K562 (cell line): ENCODE results near the gene UNC119B. TPM values are rescaled to one million over a fixed set of nuclear protein-coding genes. Genes with fewer than 3 reads are reported as not detected.

Source experiments
- ATAC-seq: fragments of 200-7000 bp; cut with Tn5 transposase; 3 replicates; pipeline ENCODE4 v1.9.1; 2020; ENCODE audit warnings: moderate library complexity
- BruUV-seq: library from RNA; stranded (reverse); fragments of 400-500 nt; replicated peaks from 2 replicates; lab custom pipeline; 2021; lab: Mats Ljungman, UMichigan
- CTCF ChIA-PET: fragments of 300-600 bp; formaldehyde crosslinking; extraction: SDS; loops from one replicate; lab custom pipeline; 2021; ENCODE audit warnings: low intra/inter-chr PET ratio; lab: Yijun Ruan, JAX
- POLR2A ChIA-PET: fragments of 300-600, 350-650 bp; sonication (Branson Sonifier 250); formaldehyde crosslinking; extraction: SDS; loops from one replicate; lab custom pipeline; 2021; ENCODE audit warnings: antibody characterized with exemption, inconsistent platforms; lab: Yijun Ruan, JAX
- DNase-seq, 4 experiments: peaks; one replicate each; pipeline versions ENCODE4 v3.0.0 to v3.0.0-alpha.2; 2011 to 2018; ENCODE audit warnings: low spot score in 3 of 4, mixed read lengths in 3 of 4; ENCODE audit errors: extremely low read depth in 1 of 4
- FAIRE-seq: peaks from 2 replicates; lab custom pipeline; 2011; peaks lifted over from hg19 to GRCh38; lab: Jason Lieb, UNC
- H2AFZ ChIP-seq: 2 replicates; pipeline ENCODE4 v1.6.0; 2011; ENCODE audit warnings: low read depth, low read length, control low read depth, inconsistent platforms
- H3K27ac ChIP-seq: fragments of 200-600 bp; 3 replicates; pipeline ENCODE4 v1.8.0; 2011; ENCODE audit warnings: low read depth, mild to moderate bottlenecking, control low read depth, inconsistent platforms, low read length, moderate library complexity, mixed read lengths; ENCODE audit errors: extremely low read depth
- H3K27me3 ChIP-seq, 2 experiments: fragments of 300-600 bp in 1 of 2; 2 replicates in 1 of 2; 3 replicates in 1 of 2; pipeline versions ENCODE4 v1.6.0 to v1.8.0; 2011; ENCODE audit warnings: inconsistent platforms in 2 of 2, low read length in 2 of 2, mild to moderate bottlenecking in 1 of 2, mixed read lengths in 1 of 2, moderate library complexity in 1 of 2; ENCODE audit not compliant: control insufficient read depth in 2 of 2, insufficient read depth in 2 of 2
- H3K36me3 ChIP-seq: fragments of 300-600 bp; 3 replicates; pipeline ENCODE4 v1.8.0; 2011; ENCODE audit warnings: mild to moderate bottlenecking, low read length, inconsistent platforms; ENCODE audit not compliant: control insufficient read depth, insufficient read depth
- H3K4me1 ChIP-seq, 2 experiments: fragments of 200-600 bp in 1 of 2; replicated peaks in 1 of 2; 2 replicates in 1 of 2; 3 replicates in 1 of 2; pipeline versions ENCODE4 v1.5.1 to v1.8.0; 2011; ENCODE audit warnings: inconsistent platforms in 2 of 2, low read length in 2 of 2, mild to moderate bottlenecking in 1 of 2, mixed read lengths in 1 of 2, moderate library complexity in 1 of 2; ENCODE audit not compliant: control insufficient read depth in 2 of 2, insufficient read depth in 2 of 2
- H3K4me2 ChIP-seq: 2 replicates; pipeline ENCODE4 v1.6.1; 2011; ENCODE audit warnings: low read length, control low read depth, inconsistent platforms, mixed read lengths; ENCODE audit not compliant: insufficient read depth
- H3K4me3 ChIP-seq: fragments of 200-600 bp; sonication (generic), shearing (Covaris generic); 2 replicates; pipeline ENCODE4 v1.5.1; 2016; ENCODE audit warnings: control low read depth, inconsistent platforms
- H3K79me2 ChIP-seq: fragments of 200-600 bp; 3 replicates; pipeline ENCODE4 v1.8.0; 2011; ENCODE audit warnings: low read length, inconsistent platforms; ENCODE audit not compliant: control insufficient read depth, insufficient read depth
- H3K9ac ChIP-seq, 2 experiments: 2 replicates each; pipeline versions ENCODE4 v1.6.0 to v1.6.1; 2011; ENCODE audit warnings: low read depth in 2 of 2, low read length in 2 of 2, control low read depth in 1 of 2, inconsistent platforms in 1 of 2, mild to moderate bottlenecking in 1 of 2, mixed read lengths in 1 of 2; ENCODE audit not compliant: insufficient read depth in 1 of 2
- H3K9me1 ChIP-seq: one replicate; pipeline ENCODE4 v1.6.0; 2011; ENCODE audit warnings: inconsistent platforms, mild to moderate bottlenecking, low read length, moderate library complexity; ENCODE audit not compliant: control insufficient read depth, insufficient read depth
- H3K9me3 ChIP-seq: replicated peaks from 2 replicates; pipeline ENCODE4 v1.5.1; 2011; ENCODE audit warnings: low read depth, low read length, inconsistent platforms; ENCODE audit not compliant: control insufficient read depth, insufficient read depth
- H4K20me1 ChIP-seq: replicated peaks from 2 replicates; pipeline ENCODE4 v1.6.1; 2011; ENCODE audit warnings: low read length, inconsistent platforms, mixed read lengths; ENCODE audit not compliant: control insufficient read depth, insufficient read depth
- BRD9 ChIP-seq: fragments of 450-650 bp; IDR thresholded peaks from 2 replicates; pipeline ENCODE4 v1.6.1; 2018; ENCODE audit warnings: low read depth; ENCODE audit not compliant: partially characterized antibody
- CHD2 ChIP-seq: IDR thresholded peaks from 2 replicates; pipeline ENCODE4 v1.6.1; 2011; ENCODE audit warnings: low read depth, low read length
- PKNOX1 ChIP-seq: fragments of 450-650 bp; IDR thresholded peaks from 2 replicates; pipeline ENCODE4 v1.6.1; 2016
- POLR2B ChIP-seq: fragments of 450-650 bp; IDR thresholded peaks from 2 replicates; pipeline ENCODE4 v1.6.1; 2018; ENCODE audit warnings: low read depth; ENCODE audit not compliant: partially characterized antibody
- TOE1 ChIP-seq, 2 experiments: fragments of 450-650 bp in 1 of 2; sonication (generic) in 1 of 2; formaldehyde crosslinking in 1 of 2; IDR thresholded peaks; 2 replicates each; pipeline versions ENCODE4 v1.7.1 to v1.8.0; 2016 to 2022; ENCODE audit warnings: borderline replicate concordance in 2 of 2, mild to moderate bottlenecking in 2 of 2, antibody characterized with exemption in 1 of 2, inconsistent platforms in 1 of 2, low read depth in 1 of 2, missing genetic modification reagents in 1 of 2, moderate library complexity in 1 of 2
- ZNF518B ChIP-seq: fragments of 250-450 bp; sonication (Bioruptor Pico); IDR thresholded peaks from 2 replicates; pipeline ENCODE4 v1.5.0; 2021; ENCODE audit warnings: mild to moderate bottlenecking, moderate library complexity
- ZNF668 ChIP-seq: fragments of 250-450 bp; sonication (Bioruptor Pico); IDR thresholded peaks from 2 replicates; pipeline ENCODE4 v1.8.0; 2022; ENCODE audit warnings: mild to moderate bottlenecking, inconsistent platforms
- WGBS: fragments of 100-300 bp; shearing (Covaris generic); methylation state at CpG from one replicate; pipeline ENCODE4 v1.1.6; 2016; ENCODE audit warnings: low coverage, mixed read lengths; ENCODE audit not compliant: insufficient coverage; ENCODE audit errors: missing lambda C conversion rate; 5-methylcytosine and 5-hydroxymethylcytosine counted together
- in situ Hi-C: fragments of 300-500 bp; cut with MboI; formaldehyde crosslinking; loops from 4 replicates; pipeline ENCODE4 v1.15.0; 2018; ENCODE audit warnings: inconsistent platforms, mixed read lengths
- intact Hi-C: fragments of 100-400 bp; cut with micrococcal nuclease; formaldehyde crosslinking; loops from 2 replicates; pipeline ENCODE4 v1.14.2; 2022
- polyA plus RNA-seq, 8 experiments: library from polyadenylated mRNA; depleted of rRNA in 4 of 8; stranded (reverse) in 5 of 8; unstranded in 3 of 8; fragments of >200 nt; fragmentation: Nextera tagmentation in 2 of 8; fragmentation: Illumina TruSeq in 1 of 8; extraction: Ambion mirVana in 2 of 8; extraction: Trizol in 1 of 8; gene quantifications; 2 replicates each; pipeline versions ENCODE4 v1.2.1 to v1.2.3, GENCODE V29; 2011 to 2014; ENCODE audit warnings: inconsistent platforms in 1 of 8, missing spikeins in 1 of 8
- total RNA-seq, 7 experiments: library from RNA; depleted of rRNA in 6 of 7; stranded (reverse); fragments of >200 nt in 6 of 7; fragmentation: Illumina TruSeq in 2 of 7; extraction: Trizol in 2 of 7; gene quantifications; 2 replicates each; pipeline versions ENCODE4 v1.2.1 to v1.2.3, GENCODE V29; 2011 to 2021; ENCODE audit warnings: low replicate concordance in 1 of 7
- TF ChIP-seq, protein P1 (sequence below): fragments of 150-350 bp; conservative IDR thresholded peaks from 2 replicates; pipeline ENCODE4 v1.6.1; 2014; ENCODE audit warnings: low read length
- TF ChIP-seq, protein P2 (sequence below): fragments of 450-650 bp; formaldehyde crosslinking; IDR thresholded peaks from 2 replicates; pipeline ENCODE4 v1.4.0; 2020; ENCODE audit warnings: mild to moderate bottlenecking, mixed read lengths

Gene UNC119B
- total and polyA plus RNA-seq, 9 of the 15 experiments (the other 6 are each of a cell fraction or from before 2014, with no cell fraction given), result 4.0 to 34.5 (median 15.1) TPM

GRCh38 chr12:120748242-120748641 lies 38.0 kb downstream of the UNC119B start (continued):
- TF ChIP-seq PKNOX1, result no peak
- no peak for TF ChIP-seq TOE1 (IDR thresholded peaks at IDR 0.05; ENCODE audit: borderline replicate concordance)
- TF ChIP-seq TOE1 (CRISPR knock-in tag; IDR thresholded peaks at IDR 0.05; ENCODE audit: borderline replicate concordance, low read depth), result no peak
- TF ChIP-seq ZNF518B (CRISPR knock-in tag), result no peak
- TF ChIP-seq BRD9, result no peak
- no peak for TF ChIP-seq POLR2B

- FAIRE-seq (no peak), DNase-seq (no peak), ATAC-seq (no peak)
- Histone ChIP-seq H3K9me1 (no peaks in the 10 kb centered on the region), H3K4me3 (no peak overlapping the region), H2AFZ (no peak overlapping the region), H3K4me1 (peaks cover 3 to 5% of the 10 kb centered on the region in 2 experiments; a peak in 2 of 5 replicates), H3K36me3 (no peaks in the 10 kb centered on the region), H3K9ac (no peak overlapping the region), H3K79me2 (no peaks in the 10 kb centered on the region), H3K9me3 (no peaks in the 10 kb centered on the region), H4K20me1 (no peaks in the 10 kb centered on the region), H3K27me3 (no peaks in the 10 kb centered on the region), H3K27ac (no peak overlapping the region), H3K4me2 (no peak overlapping the region)
- POLR2A ChIA-PET, result no interaction called here
- intact Hi-C loops, result no loop called here
- no TSS peak for BruUV-seq
- CTCF ChIA-PET, result interaction anchor here (0.7 kb wide), 1 partner anchor 820 kb away, joined by 4 read pairs; no protein-coding TSS in a partner anchor
- in situ Hi-C loops, result no loop called here
- 38% methylated on average over 5 of the region's 5 CpGs for WGBS
- TF ChIP-seq CHD2 (no peak), ZNF668 (CRISPR knock-in tag) (no peak)
- TF ChIP-seq, protein P1, sequence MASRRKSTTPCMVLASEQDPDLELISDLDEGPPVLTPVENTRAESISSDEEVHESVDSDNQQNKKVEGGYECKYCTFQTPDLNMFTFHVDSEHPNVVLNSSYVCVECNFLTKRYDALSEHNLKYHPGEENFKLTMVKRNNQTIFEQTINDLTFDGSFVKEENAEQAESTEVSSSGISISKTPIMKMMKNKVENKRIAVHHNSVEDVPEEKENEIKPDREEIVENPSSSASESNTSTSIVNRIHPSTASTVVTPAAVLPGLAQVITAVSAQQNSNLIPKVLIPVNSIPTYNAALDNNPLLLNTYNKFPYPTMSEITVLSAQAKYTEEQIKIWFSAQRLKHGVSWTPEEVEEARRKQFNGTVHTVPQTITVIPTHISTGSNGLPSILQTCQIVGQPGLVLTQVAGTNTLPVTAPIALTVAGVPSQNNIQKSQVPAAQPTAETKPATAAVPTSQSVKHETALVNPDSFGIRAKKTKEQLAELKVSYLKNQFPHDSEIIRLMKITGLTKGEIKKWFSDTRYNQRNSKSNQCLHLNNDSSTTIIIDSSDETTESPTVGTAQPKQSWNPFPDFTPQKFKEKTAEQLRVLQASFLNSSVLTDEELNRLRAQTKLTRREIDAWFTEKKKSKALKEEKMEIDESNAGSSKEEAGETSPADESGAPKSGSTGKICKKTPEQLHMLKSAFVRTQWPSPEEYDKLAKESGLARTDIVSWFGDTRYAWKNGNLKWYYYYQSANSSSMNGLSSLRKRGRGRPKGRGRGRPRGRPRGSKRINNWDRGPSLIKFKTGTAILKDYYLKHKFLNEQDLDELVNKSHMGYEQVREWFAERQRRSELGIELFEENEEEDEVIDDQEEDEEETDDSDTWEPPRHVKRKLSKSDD, result no peak
- TF ChIP-seq, protein P2, sequence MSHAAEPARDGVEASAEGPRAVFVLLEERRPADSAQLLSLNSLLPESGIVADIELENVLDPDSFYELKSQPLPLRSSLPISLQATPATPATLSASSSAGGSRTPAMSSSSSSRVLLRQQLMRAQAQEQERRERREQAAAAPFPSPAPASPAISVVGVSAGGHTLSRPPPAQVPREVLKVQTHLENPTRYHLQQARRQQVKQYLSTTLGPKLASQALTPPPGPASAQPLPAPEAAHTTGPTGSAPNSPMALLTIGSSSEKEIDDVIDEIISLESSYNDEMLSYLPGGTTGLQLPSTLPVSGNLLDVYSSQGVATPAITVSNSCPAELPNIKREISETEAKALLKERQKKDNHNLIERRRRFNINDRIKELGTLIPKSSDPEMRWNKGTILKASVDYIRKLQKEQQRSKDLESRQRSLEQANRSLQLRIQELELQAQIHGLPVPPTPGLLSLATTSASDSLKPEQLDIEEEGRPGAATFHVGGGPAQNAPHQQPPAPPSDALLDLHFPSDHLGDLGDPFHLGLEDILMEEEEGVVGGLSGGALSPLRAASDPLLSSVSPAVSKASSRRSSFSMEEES (CRISPR knock-in tag), result no peak
Measured at GRCh38 chr12:120749256-120749655, 39.0 kb downstream of the UNC119B start.
